ENCODE results near the gene NAALADL1. TPM values are rescaled to one million over a fixed set of nuclear protein-coding genes. Genes with fewer than 3 reads are reported as not detected.

The NAALADL1 gene
- total RNA-seq, 2 experiments from 2014 or later, result 7.1 to 7.5 TPM

Small RNAs within 50 kb of the gene (microRNA-seq; reads per million reads assigned to microRNA genes)
- gene MIR6879, result not detected

Other genes starting within 250 kb of the NAALADL1 start
- 10 to 100 TPM; 32.9 to 34.0 TPM for gene MEN1, start 248.0 kb downstream of the NAALADL1 start, total RNA-seq
- 1 to 10 TPM in 1 of 2 experiments, under 1 TPM in 1; 0.61 to 1.2 TPM for gene CDC42BPG, start 213.9 kb downstream of the NAALADL1 start, total RNA-seq
- 100 to 1,000 TPM; 145 to 150 TPM for gene EHD1, start 179.9 kb downstream of the NAALADL1 start, total RNA-seq
- 10 to 100 TPM; 20.6 to 23.1 TPM for gene ATG2A, start 141.3 kb downstream of the NAALADL1 start, total RNA-seq
- gene PPP2R5B, start 133.9 kb downstream of the NAALADL1 start, total RNA-seq, result 10 to 100 TPM; 13.7 to 14.0 TPM
- gene GPHA2, start 122.7 kb downstream of the NAALADL1 start, total RNA-seq, result not detected
- not detected for gene MAJIN, start 86.4 kb downstream of the NAALADL1 start, total RNA-seq
- gene BATF2, start 61.6 kb downstream of the NAALADL1 start, total RNA-seq, result under 1 TPM; 0.50 to 0.99 TPM
- 10 to 100 TPM; 69.1 to 79.2 TPM for gene ARL2, start 44.4 kb downstream of the NAALADL1 start, total RNA-seq
- 10 to 100 TPM; 21.2 to 25.7 TPM for gene SNX15, start 31.1 kb downstream of the NAALADL1 start, total RNA-seq
- gene SAC3D1, start 17.3 kb downstream of the NAALADL1 start, total RNA-seq, result 10 to 100 TPM; 36.3 to 36.6 TPM
- 100 to 1,000 TPM; 127 to 129 TPM for gene CDCA5, start 25.5 kb upstream of the NAALADL1 start, total RNA-seq
- 10 to 100 TPM; 28.0 to 28.8 TPM for gene ZFPL1, start 25.7 kb upstream of the NAALADL1 start, total RNA-seq
- gene VPS51, start 37.7 kb upstream of the NAALADL1 start, total RNA-seq, result 100 to 1,000 TPM; 116 to 131 TPM
- gene TM7SF2, start 53.3 kb upstream of the NAALADL1 start, total RNA-seq, result 10 to 100 TPM; 25.3 to 26.1 TPM
- gene ZNHIT2, start 59.1 kb upstream of the NAALADL1 start, total RNA-seq, result 10 to 100 TPM; 11.6 to 12.4 TPM
- gene FAU, start 63.6 kb upstream of the NAALADL1 start, total RNA-seq, result 1,000 to 10,000 TPM in 1 of 2 experiments, 100 to 1,000 TPM in 1; 986 to 1,038 TPM
- gene MRPL49, start 63.8 kb upstream of the NAALADL1 start, total RNA-seq, result 10 to 100 TPM; 47.3 to 51.1 TPM
- 10 to 100 TPM; 28.7 to 33.0 TPM for gene SYVN1, start 76.0 kb upstream of the NAALADL1 start, total RNA-seq
- gene SPDYC, start 111.7 kb upstream of the NAALADL1 start, total RNA-seq, result not detected
- gene CAPN1, start 123.4 kb upstream of the NAALADL1 start, total RNA-seq, result 100 to 1,000 TPM; 170 to 179 TPM
- 10 to 100 TPM; 63.6 to 76.1 TPM for gene POLA2, start 203.4 kb upstream of the NAALADL1 start, total RNA-seq

All from activated CD8-positive, alpha-beta T cell treated with anti-CD3 and anti-CD28 coated beads, Interleukin-2, amount 10 ng/mL, durations not matched to agents 7 days and 5 days (primary cell).